ENCODE measurements around the gene AP4B1. TPM values are rescaled to one million over a fixed set of nuclear protein-coding genes. Genes with fewer than 3 reads are reported as not detected.

AP4B1 gene
- total RNA-seq, 1 experiment from 2014 or later: 18.3 TPM

DNA sequence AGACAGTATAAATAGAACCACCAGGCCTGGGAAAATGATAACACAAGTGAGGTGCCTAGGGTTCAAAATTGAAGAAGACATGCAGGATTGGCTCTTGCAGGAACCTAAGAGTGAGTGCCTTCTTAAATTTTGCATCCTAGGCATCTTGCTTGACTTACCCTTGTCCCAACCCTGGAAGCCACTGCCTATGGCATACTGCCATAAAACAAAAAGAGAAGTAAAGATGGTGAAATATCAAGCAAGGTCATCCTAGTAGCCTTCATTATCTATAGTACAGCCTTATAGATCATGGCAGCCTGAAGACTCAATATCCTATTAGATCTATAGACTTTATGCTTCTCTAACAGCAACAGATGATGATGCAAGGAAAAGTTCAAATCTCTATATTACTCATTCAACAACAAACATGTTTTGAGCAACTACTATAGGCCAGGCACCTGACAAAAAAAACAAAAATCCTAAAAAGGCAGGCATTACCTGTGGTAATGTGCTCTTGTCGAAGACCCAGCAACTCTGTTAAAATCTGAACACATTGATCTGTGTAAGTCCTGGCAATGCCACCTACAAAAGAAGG lies 6.3 kb downstream of the AP4B1 start:
- H3K9me3 Mint-ChIP-seq (ENCODE audit: low read depth, unreplicated experiment): no peaks in the 10 kb centered on the region
- H3K27me3 Mint-ChIP-seq (ENCODE audit: unreplicated experiment): no peaks in the 10 kb centered on the region
- CTCF ChIA-PET: no interaction called here
- intact Hi-C loops (cut with micrococcal nuclease; ENCODE audit: unreplicated experiment): no loop called here
- no peak for DNase-seq
- no peak overlapping the region for H3K27ac Mint-ChIP-seq (ENCODE audit: unreplicated experiment)
- H3K4me1 Mint-ChIP-seq (ENCODE audit: low read depth, unreplicated experiment): no peaks in the 10 kb centered on the region
- no peak overlapping the region for H3K4me3 Mint-ChIP-seq (ENCODE audit: low read depth, unreplicated experiment)
- TF ChIP-seq, protein P1, sequence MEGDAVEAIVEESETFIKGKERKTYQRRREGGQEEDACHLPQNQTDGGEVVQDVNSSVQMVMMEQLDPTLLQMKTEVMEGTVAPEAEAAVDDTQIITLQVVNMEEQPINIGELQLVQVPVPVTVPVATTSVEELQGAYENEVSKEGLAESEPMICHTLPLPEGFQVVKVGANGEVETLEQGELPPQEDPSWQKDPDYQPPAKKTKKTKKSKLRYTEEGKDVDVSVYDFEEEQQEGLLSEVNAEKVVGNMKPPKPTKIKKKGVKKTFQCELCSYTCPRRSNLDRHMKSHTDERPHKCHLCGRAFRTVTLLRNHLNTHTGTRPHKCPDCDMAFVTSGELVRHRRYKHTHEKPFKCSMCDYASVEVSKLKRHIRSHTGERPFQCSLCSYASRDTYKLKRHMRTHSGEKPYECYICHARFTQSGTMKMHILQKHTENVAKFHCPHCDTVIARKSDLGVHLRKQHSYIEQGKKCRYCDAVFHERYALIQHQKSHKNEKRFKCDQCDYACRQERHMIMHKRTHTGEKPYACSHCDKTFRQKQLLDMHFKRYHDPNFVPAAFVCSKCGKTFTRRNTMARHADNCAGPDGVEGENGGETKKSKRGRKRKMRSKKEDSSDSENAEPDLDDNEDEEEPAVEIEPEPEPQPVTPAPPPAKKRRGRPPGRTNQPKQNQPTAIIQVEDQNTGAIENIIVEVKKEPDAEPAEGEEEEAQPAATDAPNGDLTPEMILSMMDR (IDR thresholded peaks at IDR 0.05; ENCODE audit: unreplicated experiment): no peak
- BruUV-seq (replicated peaks): no TSS peak
- H3K36me3 Mint-ChIP-seq (ENCODE audit: insufficient read depth, unreplicated experiment): peaks cover 9% of the 10 kb centered on the region

DNA sequence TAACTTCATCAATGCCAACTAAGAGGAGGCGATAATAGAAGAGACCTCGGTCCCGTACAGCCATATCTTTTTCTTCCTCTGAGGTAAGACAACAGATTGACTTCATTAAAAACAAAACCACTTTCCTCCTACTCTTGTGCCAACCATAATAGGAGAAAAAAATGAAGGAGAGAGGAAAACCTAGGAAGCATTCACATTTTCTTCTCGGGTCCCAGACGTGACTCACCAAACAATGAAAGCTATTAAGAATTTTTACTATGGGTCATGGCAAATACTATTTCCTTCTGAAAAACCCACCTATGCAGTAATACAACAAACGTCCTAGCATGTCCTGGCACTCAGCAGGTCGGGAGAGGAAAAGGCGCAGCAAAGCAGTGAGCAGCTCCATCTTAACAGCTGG lies 8.6 kb downstream of the AP4B1 start:
- Mint-ChIP-seq H3K9me3 (ENCODE audit: low read depth, unreplicated experiment) (no peaks in the 10 kb centered on the region), H3K4me3 (ENCODE audit: low read depth, unreplicated experiment) (no peak overlapping the region), H3K27me3 (ENCODE audit: unreplicated experiment) (no peaks in the 10 kb centered on the region), H3K27ac (ENCODE audit: unreplicated experiment) (no peak overlapping the region), H3K36me3 (ENCODE audit: insufficient read depth, unreplicated experiment) (peaks cover 4% of the 10 kb centered on the region), H3K4me1 (ENCODE audit: low read depth, unreplicated experiment) (no peaks in the 10 kb centered on the region)
- no peak for DNase-seq
- no TSS peak for BruUV-seq (replicated peaks)
- CTCF ChIA-PET: no interaction called here
- intact Hi-C loops (cut with micrococcal nuclease; ENCODE audit: unreplicated experiment): no loop called here
- TF ChIP-seq, protein P1 (IDR thresholded peaks at IDR 0.05; ENCODE audit: unreplicated experiment): no peak

DNA sequence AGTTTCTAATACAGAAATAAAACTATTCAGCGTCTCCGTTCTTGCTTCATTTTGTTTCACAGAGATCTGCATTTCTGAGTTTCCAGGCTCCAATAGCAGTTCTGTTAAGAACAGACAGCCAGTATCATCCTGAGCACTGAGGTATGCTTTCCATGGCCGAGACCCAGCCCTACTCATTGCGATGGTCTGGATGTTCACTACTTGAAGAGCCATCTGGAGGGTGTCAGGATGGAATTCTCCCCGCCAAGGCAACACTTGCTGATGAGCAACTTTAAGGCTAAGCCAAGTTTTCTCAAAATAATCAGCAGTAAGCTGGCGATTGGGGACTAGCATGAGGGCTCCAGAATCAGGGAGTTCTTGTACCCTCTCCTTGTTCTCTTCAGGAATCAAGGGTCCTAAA lies 9.5 kb downstream of the AP4B1 start:
- intact Hi-C loops (cut with micrococcal nuclease; ENCODE audit: unreplicated experiment): no loop called here
- Mint-ChIP-seq H3K27me3 (ENCODE audit: unreplicated experiment) (no peaks in the 10 kb centered on the region), H3K4me3 (ENCODE audit: low read depth, unreplicated experiment) (no peak overlapping the region), H3K27ac (ENCODE audit: unreplicated experiment) (no peak overlapping the region), H3K9me3 (ENCODE audit: low read depth, unreplicated experiment) (no peaks in the 10 kb centered on the region), H3K4me1 (ENCODE audit: low read depth, unreplicated experiment) (no peaks in the 10 kb centered on the region), H3K36me3 (ENCODE audit: insufficient read depth, unreplicated experiment) (peaks cover 4% of the 10 kb centered on the region)
- CTCF ChIA-PET: no interaction called here
- no peak for DNase-seq
- TF ChIP-seq, protein P1 (IDR thresholded peaks at IDR 0.05; ENCODE audit: unreplicated experiment): no peak
- no TSS peak for BruUV-seq (replicated peaks)

DNA sequence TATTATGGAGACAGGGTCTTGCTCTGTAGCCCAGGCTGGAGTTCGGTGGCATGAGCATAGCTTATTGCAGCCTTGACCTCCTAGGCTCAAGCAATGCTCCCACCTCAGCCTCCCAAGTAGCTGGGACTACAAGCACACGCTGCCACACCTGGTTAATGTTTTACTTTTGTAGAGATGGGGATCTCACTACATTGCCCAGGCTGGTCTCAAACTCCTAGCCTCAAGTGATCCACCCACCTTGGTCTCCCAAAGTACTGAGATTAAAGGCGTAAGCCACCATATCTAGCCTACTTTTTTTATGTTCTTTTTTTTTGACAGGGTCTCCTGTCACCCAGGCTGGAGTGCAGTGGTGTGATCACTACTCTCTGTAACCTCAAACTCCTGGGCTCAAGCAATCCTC lies 11.3 kb downstream of the AP4B1 start:
- Mint-ChIP-seq H3K9me3 (ENCODE audit: low read depth, unreplicated experiment) (no peaks in the 10 kb centered on the region), H3K4me3 (ENCODE audit: low read depth, unreplicated experiment) (no peak overlapping the region), H3K4me1 (ENCODE audit: low read depth, unreplicated experiment) (peaks cover 9% of the 10 kb centered on the region), H3K36me3 (ENCODE audit: insufficient read depth, unreplicated experiment) (no peaks in the 10 kb centered on the region), H3K27me3 (ENCODE audit: unreplicated experiment) (no peaks in the 10 kb centered on the region), H3K27ac (ENCODE audit: unreplicated experiment) (no peak overlapping the region)
- CTCF ChIA-PET: interaction anchor here (0.6 kb wide), 1 partner anchor 133 kb away, joined by 9 read pairs; no protein-coding TSS in a partner anchor
- BruUV-seq (replicated peaks): no TSS peak
- no peak for DNase-seq
- TF ChIP-seq, protein P1 (IDR thresholded peaks at IDR 0.05; ENCODE audit: unreplicated experiment): no peak
- intact Hi-C loops (cut with micrococcal nuclease; ENCODE audit: unreplicated experiment): no loop called here
